Measurements from ENCODE around the gene CYP1B1.

CYP1B1 gene

GRCh38 chr2:38035968-38036367 lies 40.0 kb downstream of the CYP1B1 start:
- Histone ChIP-seq H3K4me3 (IDR thresholded peaks at IDR 0.05; ENCODE audit: insufficient read depth, low read depth, low read length) (no peak overlapping the region), H4K20me1 (ENCODE audit: insufficient read depth) (no peaks in the 10 kb centered on the region), H3K9ac (no peak overlapping the region), H2AFZ (ENCODE audit: low read depth) (no peak overlapping the region), H3K4me2 (no peak overlapping the region), H3K36me3 (ENCODE audit: insufficient read depth) (no peaks in the 10 kb centered on the region), H3K4me1 (ENCODE audit: low read depth, poor library complexity, severe bottlenecking) (no peaks in the 10 kb centered on the region), H3K79me2 (ENCODE audit: insufficient read depth, low read depth) (no peaks in the 10 kb centered on the region), H3K27me3 (ENCODE audit: insufficient read depth, low read depth) (no peaks in the 10 kb centered on the region), H3K27ac (no peak overlapping the region)
- TF ChIP-seq CTCF (conservative IDR thresholded peaks at IDR 0.05; ENCODE audit: low read depth, low read length), result no peak

- no peaks in the 10 kb centered on the region for H3K36me3 ChIP-seq (ENCODE audit: insufficient read depth)
- H3K79me2 ChIP-seq (ENCODE audit: insufficient read depth, low read depth), result no peaks in the 10 kb centered on the region
- H3K27ac ChIP-seq, result no peak overlapping the region
- no peak overlapping the region for H3K4me3 ChIP-seq (IDR thresholded peaks at IDR 0.05; ENCODE audit: insufficient read depth, low read depth, low read length)
- no peaks in the 10 kb centered on the region for H4K20me1 ChIP-seq (ENCODE audit: insufficient read depth)
- no peaks in the 10 kb centered on the region for H3K4me1 ChIP-seq (ENCODE audit: low read depth, poor library complexity, severe bottlenecking)
- TF ChIP-seq CTCF (conservative IDR thresholded peaks at IDR 0.05; ENCODE audit: low read depth, low read length), result no peak
- H2AFZ ChIP-seq (ENCODE audit: low read depth), result no peak overlapping the region
- H3K27me3 ChIP-seq (ENCODE audit: insufficient read depth, low read depth), result no peaks in the 10 kb centered on the region
- no peak overlapping the region for H3K9ac ChIP-seq
- H3K4me2 ChIP-seq, result no peak overlapping the region
These were observed 42.3 kb downstream of the CYP1B1 start for GRCh38 chr2:38033646-38034045.

- H3K36me3 ChIP-seq (ENCODE audit: insufficient read depth), result no peaks in the 10 kb centered on the region
- H3K4me2 ChIP-seq, result no peak overlapping the region
- no peaks in the 10 kb centered on the region for H4K20me1 ChIP-seq (ENCODE audit: insufficient read depth)
- no peaks in the 10 kb centered on the region for H3K27me3 ChIP-seq (ENCODE audit: insufficient read depth, low read depth)
- no peak for TF ChIP-seq CTCF (conservative IDR thresholded peaks at IDR 0.05; ENCODE audit: low read depth, low read length)
- no peaks in the 10 kb centered on the region for H3K79me2 ChIP-seq (ENCODE audit: insufficient read depth, low read depth)
- H3K27ac ChIP-seq, result no peak overlapping the region
- H3K4me3 ChIP-seq (IDR thresholded peaks at IDR 0.05; ENCODE audit: insufficient read depth, low read depth, low read length), result no peak overlapping the region
- H3K9ac ChIP-seq, result no peak overlapping the region
- H3K4me1 ChIP-seq (ENCODE audit: low read depth, poor library complexity, severe bottlenecking), result no peaks in the 10 kb centered on the region
- H2AFZ ChIP-seq (ENCODE audit: low read depth), result no peak overlapping the region
These were observed 43.0 kb downstream of the CYP1B1 start for GRCh38 chr2:38032946-38033345.

GRCh38 chr2:38030635-38031355 lies 45.2 kb downstream of the CYP1B1 start:
- Histone ChIP-seq H3K4me2 (no peak overlapping the region), H4K20me1 (ENCODE audit: insufficient read depth) (no peaks in the 10 kb centered on the region), H3K36me3 (ENCODE audit: insufficient read depth) (no peaks in the 10 kb centered on the region), H2AFZ (ENCODE audit: low read depth) (no peak overlapping the region), H3K27me3 (ENCODE audit: insufficient read depth, low read depth) (no peaks in the 10 kb centered on the region), H3K79me2 (ENCODE audit: insufficient read depth, low read depth) (no peaks in the 10 kb centered on the region), H3K27ac (no peak overlapping the region), H3K4me3 (IDR thresholded peaks at IDR 0.05; ENCODE audit: insufficient read depth, low read depth, low read length) (no peak overlapping the region), H3K9ac (no peak overlapping the region), H3K4me1 (ENCODE audit: low read depth, poor library complexity, severe bottlenecking) (no peaks in the 10 kb centered on the region)
- no peak for TF ChIP-seq CTCF (conservative IDR thresholded peaks at IDR 0.05; ENCODE audit: low read depth, low read length)
